ENCODE data around the gene ERCC1.

Gene ERCC1

GRCh38 chr19:45362291-45362690, 61.4 kb downstream of the ERCC1 start:
- no peak overlapping the region for H3K4me3 ChIP-seq (ENCODE audit: low read depth, low read length)

GRCh38 chr19:45361608-45362007, 62.1 kb downstream of the ERCC1 start:
- TF ChIP-seq CTCF (conservative IDR thresholded peaks at IDR 0.05; ENCODE audit: low read depth, low read length), result no peak
- no peak for DNase-seq (ENCODE audit: low read depth)

More at GRCh38 chr19:45362291-45362690, 61.4 kb downstream of the ERCC1 start:
- TF ChIP-seq CTCF (conservative IDR thresholded peaks at IDR 0.05; ENCODE audit: low read depth, low read length), result no peak
- DNase-seq (ENCODE audit: low read depth), result no peak

GRCh38 chr19:45358213-45358792, 65.4 kb downstream of the ERCC1 start:
- no peak overlapping the region for H3K4me3 ChIP-seq (ENCODE audit: low read depth, low read length)
- no peak for TF ChIP-seq CTCF (conservative IDR thresholded peaks at IDR 0.05; ENCODE audit: low read depth, low read length)

More at GRCh38 chr19:45361608-45362007, 62.1 kb downstream of the ERCC1 start:
- no peak overlapping the region for H3K4me3 ChIP-seq (ENCODE audit: low read depth, low read length)

GRCh38 chr19:45357445-45357783, 66.3 kb downstream of the ERCC1 start:
- no peak overlapping the region for H3K4me3 ChIP-seq (ENCODE audit: low read depth, low read length)
- no peak for DNase-seq (ENCODE audit: low read depth)
- no peak for TF ChIP-seq CTCF (conservative IDR thresholded peaks at IDR 0.05; ENCODE audit: low read depth, low read length)

More at GRCh38 chr19:45358213-45358792, 65.4 kb downstream of the ERCC1 start:
- no peak for DNase-seq (ENCODE audit: low read depth)

All from choroid plexus epithelial cell (primary cell).